Measurements from ENCODE around the gene ACAA2.

ACAA2 gene

GRCh38 chr18:49738721-49739120 is 74.6 kb downstream of the ACAA2 start:
- no peak for DNase-seq

GRCh38 chr18:49734836-49735235 is 78.5 kb downstream of the ACAA2 start:
- DNase-seq = no peak

- no peak for DNase-seq
Measured at GRCh38 chr18:49733896-49734585, 79.3 kb downstream of the ACAA2 start.

- no peak for DNase-seq
Measured at GRCh38 chr18:49733321-49733720, 80.0 kb downstream of the ACAA2 start.

Measured in activated CD4-positive, alpha-beta T cell treated with anti-CD3 and anti-CD28 coated beads, Interleukin-10, Interleukin-2, amounts not matched to agents 100 ng/mL and 50 ng/mL, durations not matched to agents 16 hours and 8 hours (primary cell).